H1 (cell line): Measurements from ENCODE around the gene KREMEN1. TPM values are rescaled to one million over a fixed set of nuclear protein-coding genes. Genes with fewer than 3 reads are reported as not detected.

ENCODE experiments used
- EGR1 ChIP-seq: IDR thresholded peaks from 2 replicates; pipeline ENCODE4 v1.6.1; 2011; ENCODE audit warnings: low read depth, low read length, borderline replicate concordance
- EZH2 ChIP-seq: fragments of 200-600 bp; sonication (generic); IDR thresholded peaks from 2 replicates; pipeline ENCODE4 v1.7.1; 2012; ENCODE audit warnings: low read depth, mild to moderate bottlenecking, moderate library complexity, low read length, inconsistent platforms; ENCODE audit not compliant: severe bottlenecking
- FOSL1 ChIP-seq: IDR thresholded peaks from 2 replicates; pipeline ENCODE4 v1.6.1; 2011; ENCODE audit warnings: mild to moderate bottlenecking, low read depth, low read length, moderate library complexity; ENCODE audit not compliant: insufficient read depth
- POLR2A ChIP-seq, 2 experiments: IDR thresholded peaks; 1 replicate in 1 of 2; 2 replicates in 1 of 2; pipeline ENCODE4 v1.6.1; 2011; ENCODE audit warnings: low read depth in 2 of 2, low read length in 2 of 2, mild to moderate bottlenecking in 2 of 2; ENCODE audit errors: control extremely low read depth in 1 of 2
- TAF1 ChIP-seq: IDR thresholded peaks from 2 replicates; pipeline ENCODE4 v1.6.1; 2011; ENCODE audit warnings: mild to moderate bottlenecking, low read depth, low read length
- polyA plus RNA-seq, 7 experiments: library from polyadenylated mRNA; depleted of rRNA in 3 of 7; stranded (reverse) in 5 of 7; unstranded in 2 of 7; fragments of >200 nt in 5 of 7; fragments of 200-250 nt in 2 of 7; gene quantifications; 1 replicate in 5 of 7; 2 replicates in 1 of 7; 4 replicates in 1 of 7; pipeline versions ENCODE4 v1.2.1 to v1.2.3, GENCODE V29; 2011 to 2013; ENCODE audit warnings: missing spikeins in 2 of 7, mixed read lengths in 2 of 7
- total RNA-seq: library from RNA; stranded (reverse); fragmentation: NEBNext Ultra II Directional; extraction: Animal tissue kit (Norgen Biotek cat#: 25700); gene quantifications from 2 replicates; pipeline ENCODE4 v1.2.1, GENCODE V29; 2021
- TF ChIP-seq, protein P1 (sequence below), 3 experiments: IDR thresholded peaks; 1 replicate in 2 of 3; 2 replicates in 1 of 3; pipeline versions ENCODE4 v1.5.1 to v1.6.1; 2011; ENCODE audit warnings: low read length in 3 of 3, mild to moderate bottlenecking in 3 of 3, inconsistent platforms in 2 of 3, low read depth in 1 of 3, moderate library complexity in 1 of 3; ENCODE audit not compliant: insufficient read depth in 1 of 3; ENCODE audit errors: control extremely low read depth in 1 of 3

The KREMEN1 gene
- total and polyA plus RNA-seq, 2 of the 8 experiments (the other 6 are each of a cell fraction or from before 2014, with no cell fraction given) = 2.1 to 3.2 TPM

DNA sequence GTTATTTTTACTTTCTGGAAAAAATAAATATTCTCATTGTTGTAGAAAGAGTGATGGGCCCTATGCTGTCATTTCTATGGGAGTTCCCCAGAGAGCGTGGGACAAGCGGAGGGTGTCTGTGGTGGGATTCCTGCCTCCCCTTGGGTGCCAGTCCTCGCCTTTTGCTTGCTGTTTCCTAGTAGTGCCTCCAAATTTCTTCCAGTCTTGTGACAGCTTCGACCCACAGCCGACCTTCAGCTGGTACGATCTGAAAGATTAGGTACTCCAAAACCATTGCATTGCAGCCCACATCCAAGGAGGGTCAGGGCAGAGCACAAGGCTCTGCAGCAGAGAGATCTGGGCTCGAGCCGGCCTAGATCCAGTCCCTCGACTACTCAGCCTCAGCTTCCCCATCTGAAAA, 73.9 kb downstream of the KREMEN1 start (continued):
- TF ChIP-seq, protein P1, sequence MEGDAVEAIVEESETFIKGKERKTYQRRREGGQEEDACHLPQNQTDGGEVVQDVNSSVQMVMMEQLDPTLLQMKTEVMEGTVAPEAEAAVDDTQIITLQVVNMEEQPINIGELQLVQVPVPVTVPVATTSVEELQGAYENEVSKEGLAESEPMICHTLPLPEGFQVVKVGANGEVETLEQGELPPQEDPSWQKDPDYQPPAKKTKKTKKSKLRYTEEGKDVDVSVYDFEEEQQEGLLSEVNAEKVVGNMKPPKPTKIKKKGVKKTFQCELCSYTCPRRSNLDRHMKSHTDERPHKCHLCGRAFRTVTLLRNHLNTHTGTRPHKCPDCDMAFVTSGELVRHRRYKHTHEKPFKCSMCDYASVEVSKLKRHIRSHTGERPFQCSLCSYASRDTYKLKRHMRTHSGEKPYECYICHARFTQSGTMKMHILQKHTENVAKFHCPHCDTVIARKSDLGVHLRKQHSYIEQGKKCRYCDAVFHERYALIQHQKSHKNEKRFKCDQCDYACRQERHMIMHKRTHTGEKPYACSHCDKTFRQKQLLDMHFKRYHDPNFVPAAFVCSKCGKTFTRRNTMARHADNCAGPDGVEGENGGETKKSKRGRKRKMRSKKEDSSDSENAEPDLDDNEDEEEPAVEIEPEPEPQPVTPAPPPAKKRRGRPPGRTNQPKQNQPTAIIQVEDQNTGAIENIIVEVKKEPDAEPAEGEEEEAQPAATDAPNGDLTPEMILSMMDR (IDR thresholded peaks at IDR 0.05; ENCODE audit: control extremely low read depth in 1 of 3, insufficient read depth in 1 of 3, low read depth in 1 of 3, low read length in 3 of 3) = no peak
- TF ChIP-seq EGR1 (no peak), EZH2 (no peak), POLR2A (IDR thresholded peaks at IDR 0.05; ENCODE audit: control extremely low read depth in 1 of 2, low read depth in 2 of 2, low read length in 2 of 2) (no peak), TAF1 (no peak), FOSL1 (no peak)
